Measurements from ENCODE around the gene KCNK4.

DNA sequence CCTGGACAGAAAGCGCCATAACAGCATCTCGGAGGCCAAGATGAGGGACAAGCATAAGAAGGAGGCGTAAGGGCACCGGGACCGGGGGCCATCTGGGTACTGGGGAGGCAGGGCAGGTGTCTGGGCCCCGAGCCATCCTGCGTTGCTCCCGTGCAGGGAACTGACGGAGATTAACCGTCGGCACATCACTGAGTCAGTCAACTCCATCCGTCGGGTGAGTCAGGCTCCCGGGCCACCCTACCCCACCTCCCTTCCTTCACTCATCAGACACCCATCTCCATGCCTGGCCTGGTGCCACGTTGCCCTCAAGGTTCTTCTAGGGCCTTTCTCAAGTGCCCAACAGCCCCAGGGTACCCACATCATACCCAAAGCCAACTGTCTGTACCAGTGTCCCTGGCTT is 24.8 kb upstream of the KCNK4 start:
- TF ChIP-seq CTCF (IDR thresholded peaks at IDR 0.05) = no peak
- TF ChIP-seq EZH2phosphoT487 (IDR thresholded peaks at IDR 0.05) = no peak

Data from neural progenitor cell (in vitro differentiated cells).